Measurements from ENCODE around the gene CBX4. TPM values are rescaled to one million over a fixed set of nuclear protein-coding genes. Genes with fewer than 3 reads are reported as not detected.

Gene CBX4
- total RNA-seq, 1 experiment from 2014 or later = 6.2 TPM

DNA sequence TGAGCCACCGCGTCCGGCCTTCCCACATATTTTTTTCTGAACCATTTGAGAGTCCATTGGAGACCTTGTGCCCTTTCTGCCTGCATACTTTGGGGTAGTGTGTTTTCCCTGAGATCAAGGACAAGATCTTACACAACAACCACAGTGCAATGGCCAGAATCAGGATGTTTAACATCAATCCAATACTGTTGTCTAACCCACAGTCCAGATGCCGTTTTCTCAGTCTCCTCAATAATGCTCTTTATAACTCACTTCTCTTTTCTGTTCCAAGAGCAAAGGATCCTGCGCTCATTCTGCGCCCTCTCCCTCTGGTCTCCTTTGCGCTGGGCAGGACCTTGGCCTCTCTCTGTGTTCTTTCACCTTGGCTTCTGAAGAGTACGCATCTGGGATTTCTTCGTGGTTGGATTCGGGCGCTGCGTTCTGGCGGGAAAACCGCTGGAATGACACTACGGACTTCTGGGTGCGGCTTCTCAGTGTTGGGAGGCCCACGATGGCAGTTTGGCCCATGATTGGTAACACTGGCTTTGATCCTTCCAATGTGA, 16.6 kb downstream of the CBX4 start:
- no peak for TF ChIP-seq CTCF (conservative IDR thresholded peaks at IDR 0.05)
- no peak overlapping the region for H2BK5ac ChIP-seq (ENCODE audit: insufficient read length, low read length)
- peaks cover 7 to 13% of the 10 kb centered on the region in 2 experiments; a peak in 4 of 5 replicates for H3K9me3 Mint-ChIP-seq
- H2AK5ac ChIP-seq (ENCODE audit: insufficient read length, low read length) = no peak overlapping the region
- no peaks in the 10 kb centered on the region for H3K79me1 ChIP-seq (ENCODE audit: insufficient read depth, low read depth, low read length, poor library complexity, severe bottlenecking)
- H3T11ph ChIP-seq (ENCODE audit: low read length) = no peak overlapping the region
- no peak overlapping the region for H3K27ac Mint-ChIP-seq
- no peak overlapping the region for H4K8ac ChIP-seq (replicated peaks; ENCODE audit: insufficient read length, low read depth, low read length)
- H3K14ac ChIP-seq (ENCODE audit: insufficient read depth, low read length) = no peak overlapping the region
- H3K56ac ChIP-seq (ENCODE audit: insufficient read length, low read depth, low read length) = no peak overlapping the region
- WGBS (ENCODE audit: extremely low coverage, insufficient read length, low lambda C conversion rate) = no CpG with 5 or more reads among the region's 17 CpGs
- no peak for DNase-seq
- H3K23ac ChIP-seq (ENCODE audit: insufficient read length, low read depth, low read length) = no peak overlapping the region
- H2BK20ac ChIP-seq (ENCODE audit: low read depth, low read length, poor library complexity, severe bottlenecking) = no peak overlapping the region
- no peak overlapping the region for H2BK15ac ChIP-seq (ENCODE audit: low read depth, low read length)
- H3K23me2 ChIP-seq (ENCODE audit: insufficient read length, low read depth, low read length, poor library complexity, severe bottlenecking) = no peaks in the 10 kb centered on the region
- H3K4me2 ChIP-seq (ENCODE audit: insufficient read depth, insufficient read length, low read length) = no peak overlapping the region
- peaks cover 37% of the 10 kb centered on the region for H3K27me3 ChIP-seq (ENCODE audit: insufficient read depth, low read length)
- no peak overlapping the region for H4K91ac ChIP-seq (ENCODE audit: insufficient read length, low read depth, low read length)
- H3K9me3 ChIP-seq (ENCODE audit: control insufficient read depth, low read depth, low read length) = no peaks in the 10 kb centered on the region
- no peak overlapping the region for H2AFZ ChIP-seq (ENCODE audit: low read length)
- no peak overlapping the region for H3K9ac ChIP-seq (ENCODE audit: extremely low read depth, insufficient read length, low read length)
- H3K4me3 Mint-ChIP-seq = no peak overlapping the region
- no peak overlapping the region for H2BK12ac ChIP-seq (ENCODE audit: insufficient read length, low read depth, low read length)
- no peak overlapping the region for H3K27ac ChIP-seq (ENCODE audit: insufficient read length, low read depth, low read length)
- no peak overlapping the region for H4K5ac ChIP-seq (ENCODE audit: insufficient read length, low read depth, low read length)
- H3K4me1 Mint-ChIP-seq = peaks cover 2 to 6% of the 10 kb centered on the region in 2 experiments; a peak in 3 of 4 replicates
- peaks cover 0 to 5% (median 3%) of the 10 kb centered on the region in 3 experiments; a peak in 4 of 7 replicates for H3K36me3 Mint-ChIP-seq (ENCODE audit: insufficient read depth in 1 of 3, low read depth in 3 of 3)
- no peak overlapping the region for H2BK120ac ChIP-seq (ENCODE audit: low read depth, low read length, poor library complexity, severe bottlenecking)
- H3K4me1 ChIP-seq (ENCODE audit: insufficient read depth, low read length) = no peaks in the 10 kb centered on the region
- peaks cover 100% of the 10 kb centered on the region for H3K27me3 Mint-ChIP-seq (ENCODE audit: low read depth)
- no peak overlapping the region for H3K4ac ChIP-seq (ENCODE audit: low read depth, low read length)
- no peak overlapping the region for H3K18ac ChIP-seq (ENCODE audit: insufficient read length, low read depth, low read length)
- no peaks in the 10 kb centered on the region for H3K79me2 ChIP-seq (ENCODE audit: insufficient read depth, low read length)
- H4K20me1 ChIP-seq (ENCODE audit: control insufficient read depth, insufficient read depth, insufficient read length) = no peaks in the 10 kb centered on the region

All from H9 (cell line).